ENCODE data around the gene PTPRQ. TPM values are rescaled to one million over a fixed set of nuclear protein-coding genes. Genes with fewer than 3 reads are reported as not detected.

The PTPRQ gene
- total RNA-seq, 1 donor from 2014 or later = not detected

DNA sequence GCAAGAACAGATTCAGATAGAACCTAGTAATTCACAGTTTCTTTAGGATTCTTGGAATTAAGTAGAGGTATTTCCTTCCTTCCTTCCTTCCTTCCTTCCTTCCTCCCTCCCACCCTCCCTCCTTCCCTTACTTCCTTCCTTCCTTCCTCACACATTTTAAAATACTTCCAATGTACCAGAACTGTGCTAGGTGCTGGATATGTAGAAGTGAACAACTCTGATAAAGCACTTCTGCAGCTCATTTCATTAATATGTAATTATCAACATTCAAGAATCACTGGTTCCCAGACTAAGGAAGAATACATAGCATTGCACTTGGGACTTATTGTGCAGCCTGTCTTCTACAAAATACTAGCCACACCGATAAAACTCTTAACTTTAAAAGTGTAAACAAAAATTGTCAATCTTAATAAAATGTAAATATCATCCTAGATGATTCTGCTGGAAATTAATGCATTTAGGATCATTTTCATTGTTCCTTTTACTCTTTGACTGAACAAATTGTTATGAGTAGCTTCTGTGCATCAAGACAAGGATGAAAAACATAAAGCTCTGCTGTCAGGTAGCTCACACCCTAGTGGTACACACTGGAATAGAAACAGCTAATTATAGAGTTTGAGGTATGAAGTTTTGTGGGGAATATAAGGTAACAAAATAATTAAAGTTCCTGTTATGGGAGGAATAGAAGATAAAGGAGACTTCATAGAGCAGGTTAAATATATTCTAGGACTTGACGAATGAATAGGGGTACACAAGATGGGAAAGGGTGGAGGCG is 163.5 kb downstream of the PTPRQ start:
- TF ChIP-seq, protein P1, sequence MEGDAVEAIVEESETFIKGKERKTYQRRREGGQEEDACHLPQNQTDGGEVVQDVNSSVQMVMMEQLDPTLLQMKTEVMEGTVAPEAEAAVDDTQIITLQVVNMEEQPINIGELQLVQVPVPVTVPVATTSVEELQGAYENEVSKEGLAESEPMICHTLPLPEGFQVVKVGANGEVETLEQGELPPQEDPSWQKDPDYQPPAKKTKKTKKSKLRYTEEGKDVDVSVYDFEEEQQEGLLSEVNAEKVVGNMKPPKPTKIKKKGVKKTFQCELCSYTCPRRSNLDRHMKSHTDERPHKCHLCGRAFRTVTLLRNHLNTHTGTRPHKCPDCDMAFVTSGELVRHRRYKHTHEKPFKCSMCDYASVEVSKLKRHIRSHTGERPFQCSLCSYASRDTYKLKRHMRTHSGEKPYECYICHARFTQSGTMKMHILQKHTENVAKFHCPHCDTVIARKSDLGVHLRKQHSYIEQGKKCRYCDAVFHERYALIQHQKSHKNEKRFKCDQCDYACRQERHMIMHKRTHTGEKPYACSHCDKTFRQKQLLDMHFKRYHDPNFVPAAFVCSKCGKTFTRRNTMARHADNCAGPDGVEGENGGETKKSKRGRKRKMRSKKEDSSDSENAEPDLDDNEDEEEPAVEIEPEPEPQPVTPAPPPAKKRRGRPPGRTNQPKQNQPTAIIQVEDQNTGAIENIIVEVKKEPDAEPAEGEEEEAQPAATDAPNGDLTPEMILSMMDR (conservative IDR thresholded peaks at IDR 0.05; ENCODE audit: low read depth, low read length) = peak; percentile 54
- DNase-seq (ENCODE audit: low read depth) = no peak
- no peak overlapping the region for H3K4me3 ChIP-seq (ENCODE audit: low read depth, low read length)

- TF ChIP-seq, protein P1 (conservative IDR thresholded peaks at IDR 0.05; ENCODE audit: low read depth, low read length) = no peak
- DNase-seq (ENCODE audit: low read depth) = no peak
- H3K4me3 ChIP-seq (ENCODE audit: low read depth, low read length) = no peak overlapping the region
Observed at GRCh38 chr12:80617733-80618132, 173.7 kb downstream of the PTPRQ start.

DNA sequence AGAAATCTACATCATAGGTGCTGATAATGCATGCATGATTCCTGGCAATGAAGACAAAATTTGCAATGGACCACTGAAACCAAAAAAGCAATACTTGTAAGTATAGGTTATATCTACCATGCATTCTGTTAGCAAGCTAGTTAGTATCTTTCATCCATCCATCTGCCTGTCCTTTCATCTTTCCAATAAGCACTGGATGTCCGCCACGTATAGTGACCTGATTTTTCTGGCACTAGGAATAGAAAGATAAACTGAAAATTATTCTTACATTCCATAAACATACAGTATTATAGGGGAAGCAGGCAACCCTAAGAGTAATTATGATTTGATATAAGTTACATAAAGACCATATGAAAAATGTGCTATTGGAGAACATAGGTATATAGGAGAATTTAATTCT is 176.2 kb downstream of the PTPRQ start:
- no peak for DNase-seq (ENCODE audit: low read depth)
- H3K4me3 ChIP-seq (ENCODE audit: low read depth, low read length) = no peak overlapping the region
- TF ChIP-seq, protein P1 (conservative IDR thresholded peaks at IDR 0.05; ENCODE audit: low read depth, low read length) = no peak

GRCh38 chr12:80622271-80622670 is 178.2 kb downstream of the PTPRQ start:
- no peak overlapping the region for H3K4me3 ChIP-seq (ENCODE audit: low read depth, low read length)
- TF ChIP-seq, protein P1 (conservative IDR thresholded peaks at IDR 0.05; ENCODE audit: low read depth, low read length) = peak; percentile 59
- no peak for DNase-seq (ENCODE audit: low read depth)

- TF ChIP-seq, protein P1 (conservative IDR thresholded peaks at IDR 0.05; ENCODE audit: low read depth, low read length) = no peak
- no peak for DNase-seq (ENCODE audit: low read depth)
- H3K4me3 ChIP-seq (ENCODE audit: low read depth, low read length) = no peak overlapping the region
Observed at GRCh38 chr12:80625051-80625450, 181.0 kb downstream of the PTPRQ start.

GRCh38 chr12:80625901-80626300 is 181.9 kb downstream of the PTPRQ start:
- DNase-seq (ENCODE audit: low read depth) = no peak
- TF ChIP-seq, protein P1 (conservative IDR thresholded peaks at IDR 0.05; ENCODE audit: low read depth, low read length) = no peak
- no peak overlapping the region for H3K4me3 ChIP-seq (ENCODE audit: low read depth, low read length)

DNA sequence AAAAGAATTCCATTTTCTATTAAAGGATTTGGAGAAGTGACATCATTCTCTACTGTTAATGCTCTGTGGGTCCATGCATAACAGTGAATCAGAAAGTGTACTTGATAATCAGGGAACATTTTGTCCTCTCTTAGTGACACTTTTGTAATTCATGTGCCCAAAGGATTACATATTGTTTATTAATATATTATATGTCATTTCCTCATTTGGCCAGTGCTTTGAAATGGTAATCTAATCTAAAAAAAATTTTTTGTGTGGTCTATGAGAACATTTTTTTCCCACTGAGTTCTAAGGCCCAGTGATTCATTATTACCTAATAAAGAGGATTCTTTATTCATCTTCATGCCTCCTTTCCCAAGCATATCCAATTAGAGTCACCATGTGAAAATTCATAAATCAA is 183.7 kb downstream of the PTPRQ start:
- no peak overlapping the region for H3K4me3 ChIP-seq (ENCODE audit: low read depth, low read length)
- peak; percentile 20 for DNase-seq (ENCODE audit: low read depth)
- TF ChIP-seq, protein P1 (conservative IDR thresholded peaks at IDR 0.05; ENCODE audit: low read depth, low read length) = no peak
